ENCODE data around the gene LST1. TPM values are rescaled to one million over a fixed set of nuclear protein-coding genes. Genes with fewer than 3 reads are reported as not detected.
A peak's percentile ranks its signal among the peaks of the same experiment; 100 is the strongest.

The LST1 gene
- total and polyA plus RNA-seq, 12 donors: 5.8 to 67.8 (median 20.7) TPM

DNA sequence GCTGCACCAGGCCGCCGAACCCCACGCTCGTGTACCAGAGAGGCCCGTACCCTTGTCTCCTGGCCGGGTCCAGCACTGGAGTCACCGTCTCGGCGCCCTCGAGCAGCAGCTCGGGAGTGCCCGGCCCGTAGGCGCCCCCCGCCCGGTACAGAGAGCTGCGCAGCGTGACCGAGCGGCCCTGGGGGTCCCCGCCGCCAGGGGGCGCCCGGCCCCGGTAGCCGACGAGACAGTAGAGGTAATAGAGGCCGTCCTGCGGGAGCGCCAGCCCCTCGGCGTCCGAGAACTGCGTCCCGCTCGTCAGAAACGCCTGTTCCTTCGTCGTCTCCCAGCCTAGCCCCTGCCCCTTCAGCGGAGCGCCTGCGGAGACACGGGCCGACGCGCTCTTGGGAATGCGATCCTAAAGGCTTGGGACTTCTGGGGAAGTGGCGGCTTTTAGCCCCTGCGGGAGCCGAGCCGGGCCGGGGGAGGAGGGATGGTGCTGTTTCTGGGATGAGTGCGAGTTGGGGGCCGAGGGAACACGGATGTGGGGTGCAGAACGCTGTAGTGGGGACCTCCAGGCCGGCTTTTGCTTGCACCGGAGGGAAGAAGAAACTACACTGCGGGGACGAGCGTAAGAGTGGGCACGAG, 5.2 kb upstream of the LST1 start:
- Histone ChIP-seq H3K4me1 (replicated peaks in 1 of 2) (peaks cover 4 to 5% of the 10 kb centered on the region in 2 donors), H3K27ac (peak overlapping the region in 4 of 5 donors; percentile 45 to 77 (median 68)), H3K9me3 (replicated peaks in 1 of 3) (no peaks in the 10 kb centered on the region), H3K4me3 (peak overlapping the region; percentile 54 to 73 (median 61)), H3K27me3 (no peaks in the 10 kb centered on the region), H3K36me3 (replicated peaks in 1 of 2) (no peaks in the 10 kb centered on the region)
- intact Hi-C loops (cut with DNase I): no loop called here
- DNase-seq: peak; percentile 79 to 91 (median 87)
- WGBS, 4 donors: 0 to 1% (median 1%) methylated on average over 38 to 62 of the region's 62 CpGs
- TF ChIP-seq, protein P1, sequence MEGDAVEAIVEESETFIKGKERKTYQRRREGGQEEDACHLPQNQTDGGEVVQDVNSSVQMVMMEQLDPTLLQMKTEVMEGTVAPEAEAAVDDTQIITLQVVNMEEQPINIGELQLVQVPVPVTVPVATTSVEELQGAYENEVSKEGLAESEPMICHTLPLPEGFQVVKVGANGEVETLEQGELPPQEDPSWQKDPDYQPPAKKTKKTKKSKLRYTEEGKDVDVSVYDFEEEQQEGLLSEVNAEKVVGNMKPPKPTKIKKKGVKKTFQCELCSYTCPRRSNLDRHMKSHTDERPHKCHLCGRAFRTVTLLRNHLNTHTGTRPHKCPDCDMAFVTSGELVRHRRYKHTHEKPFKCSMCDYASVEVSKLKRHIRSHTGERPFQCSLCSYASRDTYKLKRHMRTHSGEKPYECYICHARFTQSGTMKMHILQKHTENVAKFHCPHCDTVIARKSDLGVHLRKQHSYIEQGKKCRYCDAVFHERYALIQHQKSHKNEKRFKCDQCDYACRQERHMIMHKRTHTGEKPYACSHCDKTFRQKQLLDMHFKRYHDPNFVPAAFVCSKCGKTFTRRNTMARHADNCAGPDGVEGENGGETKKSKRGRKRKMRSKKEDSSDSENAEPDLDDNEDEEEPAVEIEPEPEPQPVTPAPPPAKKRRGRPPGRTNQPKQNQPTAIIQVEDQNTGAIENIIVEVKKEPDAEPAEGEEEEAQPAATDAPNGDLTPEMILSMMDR (IDR thresholded peaks at IDR 0.05): peak; percentile 78 to 98 (median 91)
- peak; percentile 6 to 61 for TF ChIP-seq POLR2A (IDR thresholded peaks at IDR 0.05)

DNA sequence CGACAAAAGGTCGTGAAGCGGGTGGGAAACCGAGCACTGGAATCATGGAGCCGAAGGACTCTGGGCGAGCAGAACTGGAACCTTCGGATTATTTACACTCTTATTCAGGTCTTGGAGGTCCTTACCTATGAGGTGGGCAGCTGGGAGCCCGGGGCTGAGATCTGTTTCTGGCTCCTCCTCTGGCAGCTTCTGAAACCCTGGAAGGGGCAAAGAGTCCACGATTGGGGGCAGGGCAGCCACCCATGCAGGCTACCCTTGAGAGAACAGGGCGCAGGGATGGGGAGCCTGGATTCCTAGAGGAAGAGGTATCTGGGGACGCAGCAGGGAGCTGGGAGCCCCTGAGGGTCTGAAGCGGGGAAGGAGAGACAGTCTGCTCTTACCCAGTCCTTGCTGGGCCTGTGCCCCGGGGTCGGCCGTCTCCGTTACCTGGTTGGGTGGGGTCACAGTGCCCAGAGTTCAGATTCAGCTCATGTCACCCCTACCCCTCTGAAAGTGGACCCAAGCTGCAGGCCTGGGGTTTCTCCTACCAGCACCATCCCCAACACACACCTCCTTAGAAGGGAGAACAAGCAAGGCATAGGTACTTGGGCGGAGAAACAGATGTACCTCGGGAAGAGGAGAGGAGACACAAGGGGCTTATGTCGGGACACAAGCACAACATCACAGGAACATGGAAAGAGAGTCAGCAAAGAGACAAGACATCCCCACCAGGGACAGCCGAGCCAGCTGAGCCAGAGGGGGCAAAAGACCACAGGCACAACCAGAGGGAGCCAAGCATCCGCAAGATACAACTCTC, 4.4 kb upstream of the LST1 start:
- H3K4me3 ChIP-seq: peak overlapping the region in 3 of 4 donors; percentile 54 to 63 (median 59)
- no peaks in the 10 kb centered on the region for H3K9me3 ChIP-seq (replicated peaks in 1 of 3)
- H3K4me1 ChIP-seq (replicated peaks in 1 of 2): peaks cover 4 to 5% of the 10 kb centered on the region in 2 donors
- H3K36me3 ChIP-seq (replicated peaks in 1 of 2): no peaks in the 10 kb centered on the region
- TF ChIP-seq, protein P1 (IDR thresholded peaks at IDR 0.05): no peak
- no peak for TF ChIP-seq POLR2A (IDR thresholded peaks at IDR 0.05)
- no peaks in the 10 kb centered on the region for H3K27me3 ChIP-seq
- peak overlapping the region in 4 of 5 donors; percentile 45 to 77 (median 68) for H3K27ac ChIP-seq
- DNase-seq: peak in 1 of 7 donors; percentile 27
- 22 to 28% (median 26%) methylated on average over 19 to 21 of the region's 21 CpGs for WGBS, 4 donors
- intact Hi-C loops (cut with DNase I): no loop called here

DNA sequence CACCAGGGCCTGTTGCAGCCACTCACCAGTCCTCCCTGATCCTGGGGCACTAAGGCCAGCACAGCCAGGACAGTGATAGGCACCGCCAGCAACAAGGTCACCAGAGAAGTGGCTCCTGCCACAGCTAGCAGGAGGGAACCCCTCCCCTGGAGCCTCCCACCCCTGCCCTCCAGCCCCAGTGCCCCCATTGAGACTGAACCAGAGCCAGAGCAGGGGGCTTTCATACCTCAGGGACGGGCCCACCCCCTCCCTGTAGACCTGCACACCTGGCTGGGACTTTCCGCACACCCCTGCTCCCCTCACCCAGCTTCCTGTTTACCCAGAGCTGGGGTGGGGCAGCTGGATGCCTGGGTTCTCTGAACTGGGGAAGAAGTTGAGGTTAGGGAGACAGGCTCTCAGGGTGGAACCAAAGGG, 3.8 kb upstream of the LST1 start, which contains the start of gene LTB:
Gene LTB, minus strand, starts transcription at position 195 of the 414 bp plus-strand sequence. Its CDS starts 7 bp downstream, at position 188.
- H3K4me3 ChIP-seq: peak within 1 kb of the TSS in 3 of 4 donors; percentile 54 to 63 (median 59)
- 51 to 60% methylated on average over 3 of the region's 3 CpGs; no CpG with 5 or more reads in 2 of the 4 donors for WGBS, 4 donors
- peak within 1 kb of the TSS in 4 of 5 donors; percentile 45 to 77 (median 68) for H3K27ac ChIP-seq
- H3K27me3 ChIP-seq: no peaks in the 10 kb centered on the region
- H3K4me1 ChIP-seq (replicated peaks in 1 of 2): peaks cover 4 to 5% of the 10 kb centered on the region in 2 donors
- no peaks in the 10 kb centered on the region for H3K36me3 ChIP-seq (replicated peaks in 1 of 2)
- no peak for DNase-seq
- intact Hi-C loops (cut with DNase I): no loop called here
- no peak for TF ChIP-seq POLR2A (IDR thresholded peaks at IDR 0.05)
- TF ChIP-seq, protein P1 (IDR thresholded peaks at IDR 0.05): no peak
- H3K9me3 ChIP-seq (replicated peaks in 1 of 3): no peaks in the 10 kb centered on the region

DNA sequence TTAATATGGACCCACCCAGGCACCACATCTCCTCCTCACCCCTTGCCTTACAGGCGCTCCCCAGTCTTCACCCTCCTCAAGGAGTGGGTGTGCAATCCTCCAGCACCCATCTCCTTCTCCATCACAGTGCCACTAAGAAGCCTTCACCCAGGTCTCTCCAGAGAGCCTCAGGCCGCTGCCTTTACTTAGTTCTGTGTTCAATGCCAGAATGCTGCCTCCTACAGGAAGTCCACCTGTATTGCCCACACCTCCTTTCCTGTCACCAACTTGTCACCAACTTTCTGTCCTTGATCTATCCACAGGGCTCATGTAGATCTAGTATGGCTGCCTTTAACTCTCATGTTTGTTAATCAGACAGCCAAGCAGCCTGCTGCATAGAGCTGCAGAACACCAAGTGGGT, 586 bp upstream of the LST1 start:
- no peaks in the 10 kb centered on the region for H3K9me3 ChIP-seq (replicated peaks in 1 of 3)
- no peak for TF ChIP-seq POLR2A (IDR thresholded peaks at IDR 0.05)
- TF ChIP-seq, protein P1 (IDR thresholded peaks at IDR 0.05): peak in 3 of 6 experiments; percentile 3 to 23 (median 15)
- intact Hi-C loops (cut with DNase I): no loop called here
- peaks cover 3 to 5% of the 10 kb centered on the region in 2 donors for H3K4me1 ChIP-seq (replicated peaks in 1 of 2)
- 49 to 69% (median 61%) methylated on average over 2 of the region's 2 CpGs for WGBS, 4 donors
- no peaks in the 10 kb centered on the region for H3K27me3 ChIP-seq
- H3K4me3 ChIP-seq: no peak overlapping the region
- peak overlapping the region in 2 of 5 donors; percentile 6 to 63 for H3K27ac ChIP-seq
- no peaks in the 10 kb centered on the region for H3K36me3 ChIP-seq (replicated peaks in 1 of 2)
- DNase-seq: no peak
